ENCODE results near the gene ZNF407.

Gene ZNF407

GRCh38 chr18:75109819-75110218, 512.1 kb downstream of the ZNF407 start:
- H3K27ac ChIP-seq, result no peak overlapping the region
- no peak for TF ChIP-seq CTCF (conservative IDR thresholded peaks at IDR 0.05)

- no peak overlapping the region for H3K27ac ChIP-seq
- no peak for TF ChIP-seq CTCF (conservative IDR thresholded peaks at IDR 0.05)
These were observed 512.6 kb downstream of the ZNF407 start for GRCh38 chr18:75110311-75110710.

GRCh38 chr18:75110846-75111415, 513.3 kb downstream of the ZNF407 start:
- H3K27ac ChIP-seq, result no peak overlapping the region
- no peak for TF ChIP-seq CTCF (conservative IDR thresholded peaks at IDR 0.05)

- no peak for TF ChIP-seq CTCF (conservative IDR thresholded peaks at IDR 0.05)
- H3K27ac ChIP-seq, result no peak overlapping the region
These were observed 514.1 kb downstream of the ZNF407 start for GRCh38 chr18:75111760-75112159.

- no peak overlapping the region for H3K27ac ChIP-seq
- TF ChIP-seq CTCF (conservative IDR thresholded peaks at IDR 0.05), result no peak
These were observed 514.8 kb downstream of the ZNF407 start for GRCh38 chr18:75112186-75113096.

- H3K27ac ChIP-seq, result no peak overlapping the region
- TF ChIP-seq CTCF (conservative IDR thresholded peaks at IDR 0.05), result no peak
These were observed 515.8 kb downstream of the ZNF407 start for GRCh38 chr18:75113455-75113854.

- no peak for TF ChIP-seq CTCF (conservative IDR thresholded peaks at IDR 0.05)
- H3K27ac ChIP-seq, result no peak overlapping the region
These were observed 516.6 kb downstream of the ZNF407 start for GRCh38 chr18:75114231-75114764.
